GM12801 (cell line): ENCODE results near the gene TPM1.

ENCODE experiments used
- CTCF ChIP-seq: IDR thresholded peaks from one replicate; pipeline ENCODE4 v1.5.1; 2011; ENCODE audit warnings: control low read depth; ENCODE audit not compliant: insufficient read length; ENCODE audit errors: extremely low read depth

The TPM1 gene

DNA sequence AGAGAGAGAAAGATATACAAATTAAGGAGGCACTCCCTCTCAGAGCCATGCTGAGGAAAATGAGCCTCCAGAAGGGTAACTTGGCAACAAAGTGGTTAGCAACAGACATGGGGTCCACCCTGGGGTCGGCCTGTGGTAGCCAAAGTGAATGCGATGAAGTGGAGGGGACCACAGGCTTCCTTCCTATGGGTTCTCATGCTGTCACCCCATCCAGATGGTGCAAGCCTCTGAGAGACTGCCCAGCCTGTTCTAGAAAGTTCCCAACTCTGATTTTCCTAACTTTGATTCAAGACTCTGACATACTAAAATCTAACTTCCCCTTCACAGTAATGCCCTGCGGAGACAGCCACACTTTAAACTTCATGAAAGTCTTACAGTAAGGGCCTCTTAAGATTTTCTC is 60.9 kb downstream of the TPM1 start:
- TF ChIP-seq CTCF, result no peak

DNA sequence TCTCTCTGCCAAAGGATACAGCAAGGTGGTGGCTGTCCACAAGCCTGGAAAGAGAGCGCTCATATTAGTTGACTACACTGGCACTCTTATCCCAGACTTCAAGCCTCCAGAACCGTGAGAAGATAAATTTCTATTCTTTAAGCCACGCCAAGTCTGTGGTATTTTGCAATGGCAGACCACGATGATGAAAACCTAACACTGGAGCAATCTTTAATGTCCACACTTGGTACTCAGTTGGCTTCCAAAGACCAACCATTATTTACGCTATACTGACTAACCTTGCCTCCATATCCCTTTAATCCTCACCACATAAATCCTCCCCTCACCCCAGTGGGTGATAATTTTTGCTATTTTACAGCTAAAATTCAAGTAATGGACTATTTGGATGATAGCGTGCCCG is 62.2 kb downstream of the TPM1 start:
- no peak for TF ChIP-seq CTCF

DNA sequence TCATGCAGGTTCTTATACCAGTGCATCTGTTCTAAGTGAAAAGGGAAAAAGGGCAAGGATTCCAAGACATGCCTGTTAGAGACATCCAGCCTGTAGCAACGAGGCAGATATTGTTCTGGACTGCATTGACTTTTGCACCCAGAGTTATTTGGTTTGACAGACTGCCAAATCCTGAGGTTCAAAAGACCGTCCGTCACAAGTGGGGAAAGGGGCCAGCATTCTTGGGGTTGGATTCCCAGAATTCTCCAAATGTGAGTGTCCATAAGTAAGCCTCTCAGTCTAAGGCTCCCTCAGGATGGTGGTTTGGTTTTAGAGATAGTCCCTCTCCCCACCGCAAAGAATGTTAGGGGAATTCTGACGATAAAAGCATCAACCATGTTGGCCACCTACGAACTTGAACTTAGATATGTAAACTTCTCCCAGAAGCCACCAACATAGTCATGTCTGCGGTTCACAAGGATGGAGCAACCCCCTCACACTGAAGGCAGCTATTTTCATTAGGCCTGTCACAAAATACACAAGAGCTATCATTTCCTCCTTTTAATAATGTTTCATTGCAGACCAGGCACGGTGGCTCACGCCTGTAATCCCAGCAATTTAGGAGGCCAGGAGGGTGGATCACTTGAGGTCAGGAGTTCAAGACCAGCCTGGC is 65.5 kb downstream of the TPM1 start:
- TF ChIP-seq CTCF, result no peak

DNA sequence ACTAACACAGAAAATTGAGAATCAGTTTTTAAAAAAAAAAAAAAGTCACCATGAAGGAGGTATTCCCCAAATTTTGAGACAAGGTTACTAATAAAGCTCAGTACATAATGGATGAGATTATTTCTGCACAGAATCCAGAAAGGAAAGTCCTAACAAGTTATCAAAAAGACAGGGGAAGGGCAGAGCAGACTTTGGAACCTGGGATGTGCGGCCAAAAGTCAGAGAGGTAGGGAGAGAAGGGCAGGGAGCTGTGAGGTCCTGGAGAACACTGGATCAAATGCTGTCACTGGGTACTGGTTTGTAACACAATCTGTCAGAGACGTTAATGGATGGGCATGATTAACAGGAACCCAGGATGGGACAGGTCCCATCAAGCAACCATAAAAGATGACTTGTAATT is 67.0 kb downstream of the TPM1 start:
- no peak for TF ChIP-seq CTCF

DNA sequence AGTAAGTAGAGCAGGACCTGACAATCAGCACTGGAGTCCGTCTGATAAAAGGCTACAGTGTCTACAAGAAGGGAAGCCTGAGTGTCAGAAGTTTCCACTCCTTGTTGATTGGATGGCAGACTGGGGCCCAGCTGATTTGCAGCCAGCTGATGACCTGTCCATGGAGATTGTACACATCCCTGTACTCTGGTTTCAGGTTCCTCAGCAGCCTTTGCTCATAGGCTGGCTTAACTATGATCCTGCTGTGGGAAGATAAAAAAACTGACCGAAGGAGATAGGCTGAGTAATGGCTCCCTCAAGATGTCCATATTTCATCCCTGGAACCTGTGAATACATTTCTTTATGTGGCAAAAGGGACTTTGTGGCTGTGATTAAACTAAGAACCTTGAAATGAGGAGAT is 67.4 kb downstream of the TPM1 start:
- TF ChIP-seq CTCF, result no peak

DNA sequence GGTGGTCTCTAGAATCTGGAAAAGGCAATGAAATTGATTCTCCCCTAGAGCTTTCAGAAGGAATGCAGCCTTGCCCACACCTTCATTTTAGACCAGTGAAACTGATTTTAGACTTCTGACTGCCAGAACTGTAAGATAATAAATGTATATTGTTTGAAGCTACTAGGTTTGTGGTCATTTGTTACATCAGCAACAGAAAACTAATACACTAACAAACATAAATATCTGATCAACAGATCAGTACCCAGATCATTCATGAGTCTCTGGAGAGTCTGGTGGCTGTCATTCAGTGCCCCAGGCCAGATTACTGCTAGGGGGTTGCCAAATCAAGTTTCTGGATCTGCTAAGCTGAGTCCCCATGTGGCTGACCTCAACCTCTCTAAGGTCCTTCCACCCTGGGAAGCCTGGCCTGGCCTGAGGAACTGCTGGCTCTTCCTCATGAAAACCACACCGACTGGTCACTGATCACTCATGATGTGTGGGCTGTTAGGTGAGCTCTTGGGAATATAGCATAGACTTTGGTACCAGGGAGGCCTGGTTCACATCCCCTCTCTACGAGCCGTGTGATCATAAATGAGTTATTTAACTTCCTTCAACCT is 68.0 kb downstream of the TPM1 start:
- TF ChIP-seq CTCF, result no peak

- no peak for TF ChIP-seq CTCF
These were observed 68.9 kb downstream of the TPM1 start for GRCh38 chr15:63111481-63111880.
